IPS-15b (cell line): ENCODE measurements around the gene TAF4.

ENCODE experiments used
- H3K27me3 ChIP-seq: one replicate; pipeline ENCODE4 v1.6.1; 2013; ENCODE audit warnings: low read length; ENCODE audit not compliant: control insufficient read depth, insufficient read depth
- H3K36me3 ChIP-seq: one replicate; pipeline ENCODE4 v1.6.1; 2013; ENCODE audit warnings: low read length; ENCODE audit not compliant: control insufficient read depth, insufficient read depth
- H3K4me1 ChIP-seq: one replicate; pipeline ENCODE4 v1.6.1; 2013; ENCODE audit warnings: mild to moderate bottlenecking, low read length; ENCODE audit not compliant: control insufficient read depth, insufficient read depth
- H3K4me3 ChIP-seq: one replicate; pipeline ENCODE4 v1.5.1; 2013; ENCODE audit warnings: low read depth, low read length
- H3K9ac ChIP-seq: one replicate; pipeline ENCODE4 v1.6.1; 2013; ENCODE audit warnings: low read depth, mild to moderate bottlenecking, low read length
- H3K9me3 ChIP-seq: one replicate; pipeline ENCODE4 v1.6.1; 2013; ENCODE audit warnings: mild to moderate bottlenecking, low read length; ENCODE audit not compliant: control insufficient read depth, insufficient read depth

Gene TAF4

GRCh38 chr20:61942526-61942925, 123.2 kb downstream of the TAF4 start:
- Histone ChIP-seq H3K4me3 (no peak overlapping the region), H3K9me3 (no peaks in the 10 kb centered on the region), H3K4me1 (no peaks in the 10 kb centered on the region), H3K9ac (no peak overlapping the region), H3K27me3 (no peaks in the 10 kb centered on the region), H3K36me3 (no peaks in the 10 kb centered on the region)

DNA sequence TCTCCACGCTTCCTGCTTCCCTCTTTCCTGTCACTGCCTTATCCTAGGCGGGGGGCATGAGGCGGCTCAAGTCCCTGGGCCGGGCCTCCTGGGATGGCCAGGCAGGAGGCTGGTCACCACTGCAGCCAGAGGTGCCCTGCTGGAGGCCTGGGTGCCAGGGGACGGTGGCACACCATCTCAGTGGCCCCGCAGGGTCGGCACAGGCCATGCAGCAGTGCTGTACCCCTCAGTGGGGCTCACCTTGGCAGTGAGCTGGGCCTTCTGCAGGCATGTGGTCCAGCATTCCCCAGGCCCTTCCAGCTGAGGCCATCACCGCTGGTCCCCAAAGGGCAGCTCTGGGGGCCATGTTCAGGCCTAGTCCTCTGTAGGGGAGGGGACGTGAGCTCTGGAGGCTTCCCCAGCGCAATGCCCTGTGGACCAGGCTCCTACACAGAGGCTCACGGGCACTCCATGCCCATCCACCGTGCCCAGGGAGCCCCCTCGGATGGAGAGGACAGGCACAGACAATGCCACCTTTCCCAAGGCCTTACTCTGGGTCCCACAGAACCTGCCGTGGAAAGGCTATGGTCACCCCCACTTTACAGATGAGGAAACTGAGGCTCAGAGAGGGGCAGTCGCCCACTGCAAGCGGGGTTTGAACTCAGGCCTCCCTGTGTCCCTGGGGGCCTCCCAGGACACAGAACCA, 123.8 kb downstream of the TAF4 start:
- no peaks in the 10 kb centered on the region for H3K4me1 ChIP-seq
- H3K36me3 ChIP-seq, result no peaks in the 10 kb centered on the region
- no peaks in the 10 kb centered on the region for H3K9me3 ChIP-seq
- H3K9ac ChIP-seq, result no peak overlapping the region
- no peaks in the 10 kb centered on the region for H3K27me3 ChIP-seq
- H3K4me3 ChIP-seq, result no peak overlapping the region

- H3K27me3 ChIP-seq, result no peaks in the 10 kb centered on the region
- no peaks in the 10 kb centered on the region for H3K36me3 ChIP-seq
- no peak overlapping the region for H3K4me3 ChIP-seq
- no peak overlapping the region for H3K9ac ChIP-seq
- H3K9me3 ChIP-seq, result no peaks in the 10 kb centered on the region
- no peaks in the 10 kb centered on the region for H3K4me1 ChIP-seq
These were observed 124.5 kb downstream of the TAF4 start for GRCh38 chr20:61940976-61941720.

DNA sequence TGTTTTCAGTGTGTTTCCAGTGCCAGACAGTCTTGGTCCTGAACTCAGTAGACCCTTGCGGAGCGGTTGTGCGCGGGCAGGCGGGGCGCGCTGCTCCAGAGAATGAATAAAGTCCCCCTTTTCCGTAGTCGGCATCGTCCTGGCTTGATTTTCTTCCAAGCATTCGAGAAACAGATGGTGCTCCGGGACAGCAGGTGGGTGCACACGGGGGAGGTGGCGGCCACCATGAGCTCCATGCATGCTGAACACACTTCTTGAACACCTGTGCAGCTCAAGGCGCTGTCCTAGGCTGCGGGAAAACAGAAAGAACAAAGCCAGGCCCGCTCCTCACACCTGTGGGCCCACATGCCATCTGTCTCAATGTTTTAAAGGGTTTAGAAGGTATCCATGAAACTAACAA, 125.2 kb downstream of the TAF4 start:
- Histone ChIP-seq H3K36me3 (no peaks in the 10 kb centered on the region), H3K4me3 (no peak overlapping the region), H3K27me3 (no peaks in the 10 kb centered on the region), H3K9ac (no peak overlapping the region), H3K9me3 (no peaks in the 10 kb centered on the region), H3K4me1 (no peaks in the 10 kb centered on the region)

GRCh38 chr20:61939691-61940360, 125.9 kb downstream of the TAF4 start:
- Histone ChIP-seq H3K9ac (no peak overlapping the region), H3K27me3 (no peaks in the 10 kb centered on the region), H3K36me3 (no peaks in the 10 kb centered on the region), H3K9me3 (no peaks in the 10 kb centered on the region), H3K4me1 (no peaks in the 10 kb centered on the region), H3K4me3 (no peak overlapping the region)

DNA sequence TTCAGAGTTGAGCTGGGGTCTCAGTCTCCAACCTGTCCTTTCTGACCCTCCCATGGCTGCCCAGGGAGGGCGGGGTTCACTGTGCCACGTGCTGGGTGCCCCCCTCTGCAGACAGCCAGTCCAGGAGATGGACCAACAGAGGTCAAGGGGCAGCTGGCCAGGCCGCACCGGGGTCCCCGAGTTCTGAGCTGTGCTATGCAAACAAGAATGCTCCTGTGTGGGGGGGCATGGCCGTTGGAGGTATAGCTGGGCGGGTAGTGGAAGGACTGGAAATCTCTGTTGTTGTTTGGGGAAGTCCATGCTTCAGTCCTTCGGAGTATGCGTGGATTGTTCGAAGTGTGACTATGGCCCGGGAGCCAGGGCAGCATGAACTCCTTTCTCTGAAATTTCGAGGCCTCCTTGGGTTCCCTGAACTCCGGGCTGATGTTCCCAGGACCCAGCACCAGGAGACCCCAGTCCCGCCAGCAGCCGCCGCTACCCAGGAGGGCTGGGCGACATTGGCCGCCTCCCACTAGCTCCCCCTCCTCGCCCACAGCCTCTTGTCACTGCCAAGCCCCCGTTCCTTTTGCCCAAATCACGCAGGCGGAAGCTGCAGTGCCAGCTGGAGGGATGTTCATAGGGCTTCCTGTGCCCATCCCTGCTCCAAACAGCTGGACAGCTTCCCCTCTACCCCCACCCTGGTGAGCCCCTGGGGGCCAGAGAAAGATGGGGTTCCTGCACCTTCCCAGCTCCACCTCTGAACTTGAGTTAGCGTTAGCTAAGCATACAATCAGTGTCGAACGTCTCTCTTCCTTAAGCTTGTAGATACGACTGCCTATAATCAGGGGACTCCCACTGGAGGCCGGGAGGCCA, 126.6 kb downstream of the TAF4 start:
- no peaks in the 10 kb centered on the region for H3K27me3 ChIP-seq

GRCh38 chr20:61937963-61938838, 127.5 kb downstream of the TAF4 start:
- H3K9ac ChIP-seq, result no peak overlapping the region
- no peaks in the 10 kb centered on the region for H3K4me1 ChIP-seq
- H3K36me3 ChIP-seq, result no peaks in the 10 kb centered on the region
- H3K4me3 ChIP-seq, result no peak overlapping the region
- no peaks in the 10 kb centered on the region for H3K9me3 ChIP-seq
- no peaks in the 10 kb centered on the region for H3K27me3 ChIP-seq

More for the DNA sequence above, 126.6 kb downstream of the TAF4 start:
- H3K36me3 ChIP-seq, result no peaks in the 10 kb centered on the region
- H3K4me3 ChIP-seq, result no peak overlapping the region
- no peak overlapping the region for H3K9ac ChIP-seq
- no peaks in the 10 kb centered on the region for H3K4me1 ChIP-seq
- H3K9me3 ChIP-seq, result no peaks in the 10 kb centered on the region

DNA sequence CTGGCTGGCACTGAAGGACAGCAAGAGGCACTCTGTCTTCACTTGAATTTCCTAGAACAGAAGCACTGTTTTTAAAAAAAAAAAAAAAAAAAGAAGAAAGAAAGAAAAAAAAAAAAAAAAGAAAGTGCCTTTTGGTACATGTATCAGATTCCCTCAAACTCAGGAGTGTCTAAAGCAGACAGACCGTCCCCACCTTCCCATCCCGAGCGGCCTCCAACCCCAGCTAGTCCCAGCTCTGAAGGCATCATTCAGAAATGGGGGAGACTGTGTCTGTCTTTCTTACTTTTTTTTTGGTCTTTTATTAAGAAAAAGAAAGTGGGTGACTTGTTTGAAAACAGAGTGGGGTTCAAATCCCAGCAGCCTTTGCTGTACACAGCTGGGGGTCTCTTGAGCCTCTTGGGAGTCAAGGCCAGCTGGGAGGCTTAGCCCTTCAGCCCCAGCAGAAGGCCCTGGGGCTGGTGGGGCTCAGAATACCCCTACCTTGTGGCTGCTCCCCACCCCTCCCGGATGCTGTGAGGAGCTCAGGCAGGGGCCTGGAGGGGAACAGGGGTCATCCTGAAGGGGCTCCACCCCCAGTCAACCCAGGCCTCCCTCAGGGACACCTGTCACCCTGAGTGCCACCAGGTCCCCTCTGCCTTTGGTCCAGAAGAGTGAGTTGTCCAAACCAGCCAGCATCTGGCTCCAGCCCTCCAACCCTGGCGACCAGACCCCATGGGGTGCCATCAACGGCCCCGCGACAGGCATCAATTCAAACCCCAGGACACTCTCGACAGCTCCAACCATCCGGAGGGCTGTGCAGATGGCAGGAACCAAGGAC, 128.3 kb downstream of the TAF4 start:
- Histone ChIP-seq H3K27me3 (no peaks in the 10 kb centered on the region), H3K36me3 (no peaks in the 10 kb centered on the region)

DNA sequence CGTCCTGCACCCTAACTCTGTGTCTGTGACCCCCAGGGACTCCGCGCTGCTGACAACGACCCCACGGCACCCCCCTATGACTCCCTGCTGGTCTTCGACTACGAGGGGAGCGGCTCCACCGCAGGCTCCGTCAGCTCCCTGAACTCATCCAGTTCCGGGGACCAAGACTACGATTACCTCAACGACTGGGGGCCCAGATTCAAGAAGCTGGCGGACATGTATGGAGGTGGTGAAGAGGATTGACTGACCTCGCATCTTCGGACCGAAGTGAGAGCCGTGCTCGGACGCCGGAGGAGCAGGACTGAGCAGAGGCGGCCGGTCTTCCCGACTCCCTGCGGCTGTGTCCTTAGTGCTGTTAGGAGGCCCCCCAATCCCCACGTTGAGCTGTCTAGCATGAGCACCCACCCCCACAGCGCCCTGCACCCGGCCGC, 129.0 kb downstream of the TAF4 start:
- Histone ChIP-seq H3K9ac (no peak overlapping the region), H3K4me1 (no peaks in the 10 kb centered on the region), H3K27me3 (no peaks in the 10 kb centered on the region), H3K36me3 (no peaks in the 10 kb centered on the region), H3K9me3 (no peaks in the 10 kb centered on the region), H3K4me3 (no peak overlapping the region)

More for the DNA sequence above, 128.3 kb downstream of the TAF4 start:
- Histone ChIP-seq H3K9me3 (no peaks in the 10 kb centered on the region), H3K9ac (no peak overlapping the region), H3K4me1 (no peaks in the 10 kb centered on the region), H3K4me3 (no peak overlapping the region)

- H3K4me1 ChIP-seq, result no peaks in the 10 kb centered on the region
These were observed 129.6 kb downstream of the TAF4 start for GRCh38 chr20:61935926-61936700.

More at GRCh38 chr20:61935926-61936700, 129.6 kb downstream of the TAF4 start:
- H3K4me3 ChIP-seq, result no peak overlapping the region
- H3K9me3 ChIP-seq, result no peaks in the 10 kb centered on the region
- H3K27me3 ChIP-seq, result no peaks in the 10 kb centered on the region
- H3K9ac ChIP-seq, result no peak overlapping the region
- no peaks in the 10 kb centered on the region for H3K36me3 ChIP-seq
